GM12872 (cell line): ENCODE data around the gene ALDH1L2.

Experiments
- TF ChIP-seq, protein P1 (sequence below): IDR thresholded peaks from 3 replicates; pipeline ENCODE4 v1.5.1; 2011; ENCODE audit warnings: low read depth, mild to moderate bottlenecking, low read length, moderate library complexity; ENCODE audit not compliant: insufficient read depth

Gene ALDH1L2

DNA sequence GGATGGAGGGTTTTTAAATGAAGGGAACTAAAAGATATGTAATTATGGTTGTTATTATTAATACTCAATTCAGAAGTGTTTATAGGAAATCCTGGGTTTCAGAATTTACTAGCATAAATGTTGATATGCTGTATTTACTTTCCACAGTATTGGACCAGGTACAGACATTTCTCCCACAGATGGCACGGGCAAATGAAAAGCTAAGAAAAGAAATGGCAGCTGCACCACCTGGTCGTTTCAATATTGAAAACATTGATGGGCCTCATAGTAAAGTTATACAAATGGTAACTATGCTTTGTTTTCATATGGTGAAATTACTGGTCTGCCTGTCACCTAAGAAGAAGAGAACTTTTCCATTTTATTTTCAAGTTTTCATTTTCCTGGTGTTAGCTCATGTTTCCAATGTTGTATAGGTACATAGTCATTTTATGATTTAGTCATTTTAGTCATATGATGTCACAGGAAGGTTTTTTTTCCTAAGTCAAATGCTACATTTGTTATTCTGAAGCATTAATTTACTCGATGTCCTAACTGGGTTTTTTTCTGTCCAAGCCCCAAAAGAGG is 92.6 kb downstream of the ALDH1L2 start:
- TF ChIP-seq, protein P1, sequence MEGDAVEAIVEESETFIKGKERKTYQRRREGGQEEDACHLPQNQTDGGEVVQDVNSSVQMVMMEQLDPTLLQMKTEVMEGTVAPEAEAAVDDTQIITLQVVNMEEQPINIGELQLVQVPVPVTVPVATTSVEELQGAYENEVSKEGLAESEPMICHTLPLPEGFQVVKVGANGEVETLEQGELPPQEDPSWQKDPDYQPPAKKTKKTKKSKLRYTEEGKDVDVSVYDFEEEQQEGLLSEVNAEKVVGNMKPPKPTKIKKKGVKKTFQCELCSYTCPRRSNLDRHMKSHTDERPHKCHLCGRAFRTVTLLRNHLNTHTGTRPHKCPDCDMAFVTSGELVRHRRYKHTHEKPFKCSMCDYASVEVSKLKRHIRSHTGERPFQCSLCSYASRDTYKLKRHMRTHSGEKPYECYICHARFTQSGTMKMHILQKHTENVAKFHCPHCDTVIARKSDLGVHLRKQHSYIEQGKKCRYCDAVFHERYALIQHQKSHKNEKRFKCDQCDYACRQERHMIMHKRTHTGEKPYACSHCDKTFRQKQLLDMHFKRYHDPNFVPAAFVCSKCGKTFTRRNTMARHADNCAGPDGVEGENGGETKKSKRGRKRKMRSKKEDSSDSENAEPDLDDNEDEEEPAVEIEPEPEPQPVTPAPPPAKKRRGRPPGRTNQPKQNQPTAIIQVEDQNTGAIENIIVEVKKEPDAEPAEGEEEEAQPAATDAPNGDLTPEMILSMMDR: no peak

DNA sequence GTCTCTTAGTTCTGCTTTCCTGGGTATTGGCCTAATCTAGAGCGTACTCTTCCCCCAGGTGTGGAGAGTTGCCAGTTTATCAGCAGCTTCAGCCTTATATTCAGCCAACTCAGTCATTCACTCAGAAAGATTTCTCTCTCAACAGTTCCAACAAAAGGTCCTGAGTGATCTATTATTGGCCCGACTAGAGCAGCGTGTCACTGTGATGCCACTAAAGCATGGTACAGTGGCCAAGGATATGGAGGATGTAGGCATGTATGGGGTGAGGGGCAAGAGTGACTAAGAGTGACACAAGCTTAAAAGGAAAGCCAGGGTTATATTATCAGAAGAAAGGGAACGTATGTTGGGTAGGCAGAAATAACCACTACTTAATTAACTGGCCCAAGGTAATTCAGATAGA is 93.3 kb downstream of the ALDH1L2 start:
- TF ChIP-seq, protein P1: no peak

DNA sequence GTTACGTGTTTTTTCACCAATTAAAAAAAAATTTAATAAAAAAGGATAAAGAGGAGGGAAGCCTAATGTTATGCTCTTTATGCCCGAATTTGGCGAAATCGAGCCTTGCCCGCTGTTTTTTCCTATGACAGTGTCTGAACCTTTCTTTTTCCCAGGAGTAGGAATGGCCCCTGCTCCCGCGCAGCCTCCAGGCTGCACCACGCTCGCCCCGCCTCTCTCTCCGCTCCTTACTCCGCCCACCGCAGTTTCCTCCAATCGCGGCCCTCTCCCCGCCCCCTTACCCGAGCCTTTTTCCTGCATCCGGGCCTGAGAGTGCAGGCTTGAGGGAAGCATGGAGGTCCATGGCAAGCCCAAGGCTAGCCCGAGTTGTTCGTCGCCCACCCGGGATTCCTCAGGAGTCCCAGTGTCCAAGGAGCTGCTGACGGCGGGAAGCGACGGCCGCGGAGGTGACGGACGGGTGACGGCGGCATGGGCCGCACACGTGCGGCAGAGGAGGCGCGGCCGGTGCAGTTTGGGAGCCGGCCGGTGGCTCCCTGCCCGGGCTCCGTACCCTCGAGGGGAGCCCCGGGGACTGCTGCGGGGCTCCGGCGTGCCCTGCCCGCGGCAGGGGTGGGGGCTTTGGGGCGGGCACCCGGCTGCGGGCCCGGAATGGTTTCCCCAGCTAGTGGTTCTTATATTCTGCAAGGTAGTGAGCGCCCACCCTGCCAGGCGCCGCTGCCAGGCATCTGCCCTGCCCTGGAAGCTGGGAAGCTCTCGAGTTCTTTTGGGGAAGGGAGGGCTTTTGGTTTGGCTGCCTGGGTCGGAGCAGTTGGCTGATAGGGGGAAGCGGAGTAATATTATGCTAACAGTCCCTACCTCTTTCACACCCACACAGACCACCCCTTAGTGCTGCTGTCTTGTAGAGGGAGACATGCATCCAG is 98.0 kb downstream of the ALDH1L2 start, which contains the start of gene NOPCHAP1:
NOPCHAP1 (plus strand) TSS at position 295 of the 920 bp plus-strand sequence; CDS start at position 332, 37 bp downstream.
- TF ChIP-seq, protein P1: no peak

DNA sequence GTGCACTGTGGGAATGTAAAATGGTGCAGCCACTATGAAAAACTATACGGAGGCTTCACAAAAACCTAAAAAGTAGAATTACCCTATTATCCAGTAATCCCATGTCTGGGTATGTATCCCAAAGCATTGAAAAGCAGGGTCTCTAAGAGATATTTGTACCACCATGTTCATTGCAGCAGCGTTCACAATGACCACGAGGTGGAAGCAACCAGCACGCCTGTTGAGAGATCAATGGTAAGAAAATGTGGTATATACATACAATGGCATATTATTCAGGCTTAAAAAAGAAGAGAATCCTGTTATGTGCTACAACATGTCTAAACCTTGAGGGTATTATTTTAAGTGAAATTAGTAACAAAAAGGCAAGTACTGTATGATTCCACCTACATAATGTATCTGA is 99.1 kb downstream of the ALDH1L2 start:
- TF ChIP-seq, protein P1: peak; percentile 26; the same call in 1 of the 3 replicates

DNA sequence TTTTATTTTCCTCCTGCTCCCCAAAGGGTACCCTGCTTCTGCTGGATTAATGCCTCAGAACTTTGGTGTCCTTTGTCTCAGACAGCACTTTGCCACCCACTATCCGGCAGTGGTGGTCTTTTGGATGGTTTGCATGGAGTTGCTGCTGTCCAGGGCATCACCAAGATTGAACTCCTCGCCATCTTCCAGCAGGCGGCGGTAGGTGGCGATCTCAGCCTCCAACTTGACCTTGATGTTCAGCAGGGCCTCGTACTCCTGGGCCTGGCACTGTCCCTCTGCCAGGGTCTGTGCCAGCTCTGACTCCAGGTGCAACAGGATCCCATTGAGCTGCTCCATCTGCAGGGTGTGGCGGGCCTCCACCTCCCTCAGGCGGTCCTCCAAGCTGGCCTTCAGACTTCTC is 107.6 kb downstream of the ALDH1L2 start:
- TF ChIP-seq, protein P1: no peak

DNA sequence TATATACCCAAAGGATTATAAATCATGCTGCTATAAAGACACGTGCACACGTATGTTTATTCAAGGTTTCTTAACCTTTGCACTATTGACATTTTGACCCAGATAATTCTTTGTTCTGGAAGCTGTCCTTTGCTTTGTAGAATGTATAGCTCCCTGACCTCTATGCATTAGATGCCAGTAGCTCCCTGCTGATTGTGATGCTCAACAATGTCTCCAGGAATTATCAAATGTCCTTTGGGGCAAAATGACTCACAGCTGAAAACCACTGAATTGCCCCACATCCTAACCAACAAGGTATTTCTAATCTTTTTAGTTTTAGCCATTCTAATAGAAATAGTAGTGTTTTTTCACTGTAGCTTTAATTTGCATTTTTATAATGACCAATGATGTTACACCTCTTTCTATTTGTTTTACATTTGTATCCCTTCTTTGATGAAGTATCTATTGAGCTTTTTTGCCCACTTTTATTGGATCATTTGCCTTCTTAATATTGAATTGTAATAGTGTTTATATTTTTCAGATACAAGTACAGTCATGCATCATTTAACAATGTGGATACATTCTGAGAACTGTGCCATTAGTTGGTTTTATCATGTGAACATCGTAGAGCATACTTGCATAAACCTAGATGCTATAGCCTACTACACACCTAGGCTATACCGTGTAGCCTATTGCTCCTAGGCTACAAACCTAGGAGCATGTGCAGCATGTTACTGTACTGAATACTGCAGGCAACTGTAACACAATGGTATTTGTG is 108.5 kb downstream of the ALDH1L2 start:
- TF ChIP-seq, protein P1: no peak
